Panc1 (cell line): Measurements from ENCODE around the gene PAX5. TPM values are rescaled to one million over a fixed set of nuclear protein-coding genes. Genes with fewer than 3 reads are reported as not detected.

ENCODE experiments used
- ATAC-seq: fragments of 200-7000 bp; cut with Tn5 transposase; 2 replicates; pipeline ENCODE4 v1.9.1; 2020; ENCODE audit warnings: mild to moderate bottlenecking, moderate library complexity
- BruUV-seq: library from RNA; stranded (reverse); fragments of 400-500 nt; replicated peaks from 2 replicates; lab custom pipeline; 2021; lab: Mats Ljungman, UMichigan
- CTCF ChIA-PET: fragments of 300-600 bp; sonication (Branson Sonifier 250); formaldehyde crosslinking; loops from one replicate; lab custom pipeline; 2022; ENCODE audit warnings: antibody characterized with exemption; lab: Charles Lee
- POLR2A ChIA-PET: fragments of 300-600 bp; sonication (Branson Sonifier 250); formaldehyde crosslinking; loops from one replicate; lab custom pipeline; 2022; ENCODE audit warnings: antibody characterized with exemption; lab: Charles Lee
- DNase-seq: peaks from one replicate; pipeline ENCODE4 v3.0.0-alpha.2; 2010; ENCODE audit warnings: low read depth, low spot score
- H3K27ac ChIP-seq: 2 replicates; pipeline ENCODE4 v1.5.1; 2011; ENCODE audit warnings: mild to moderate bottlenecking, low read length, inconsistent platforms
- H3K27me3 ChIP-seq: fragments of 200-500 bp; sonication (Bioruptor generic); 2 replicates; pipeline ENCODE4 v1.6.0; 2014; ENCODE audit warnings: low read length, inconsistent platforms; ENCODE audit not compliant: control insufficient read depth, insufficient read depth
- H3K36me3 ChIP-seq: fragments of 200-500 bp; sonication (Bioruptor generic); 2 replicates; pipeline ENCODE4 v1.5.1; 2014; ENCODE audit warnings: inconsistent platforms, mild to moderate bottlenecking, low read length, moderate library complexity; ENCODE audit not compliant: control insufficient read depth, insufficient read depth
- H3K4me1 ChIP-seq: 2 replicates; pipeline ENCODE4 v1.5.1; 2011; ENCODE audit warnings: inconsistent platforms, mild to moderate bottlenecking, low read length, moderate library complexity; ENCODE audit not compliant: control insufficient read depth, insufficient read depth
- H3K4me3 ChIP-seq, 2 experiments: 2 replicates each; pipeline ENCODE4 v1.5.1; 2011 to 2012; ENCODE audit warnings: low read depth in 2 of 2, low read length in 2 of 2, mild to moderate bottlenecking in 2 of 2, inconsistent platforms in 1 of 2, moderate library complexity in 1 of 2
- H3K9me3 ChIP-seq: fragments of 200-500 bp; sonication (Bioruptor generic); 2 replicates; pipeline ENCODE4 v1.5.1; 2014; ENCODE audit warnings: low read depth, mild to moderate bottlenecking, inconsistent platforms, low read length, moderate library complexity; ENCODE audit not compliant: control insufficient read depth, insufficient read depth
- POLR2AphosphoS5 ChIP-seq: IDR thresholded peaks from 2 replicates; pipeline ENCODE4 v1.6.1; 2012; ENCODE audit warnings: mild to moderate bottlenecking, low read depth, low read length, moderate library complexity
- SIN3A ChIP-seq: IDR thresholded peaks from 2 replicates; pipeline ENCODE4 v1.6.1; 2012; ENCODE audit warnings: low read depth, mild to moderate bottlenecking, low read length, moderate library complexity, borderline replicate concordance; ENCODE audit not compliant: insufficient read depth
- TCF7L2 ChIP-seq: IDR thresholded peaks from 2 replicates; pipeline ENCODE4 v1.6.1; 2011; ENCODE audit warnings: mild to moderate bottlenecking, low read depth, low read length, inconsistent platforms
- in situ Hi-C: cut with HindIII; loops from 2 replicates; pipeline ENCODE4 v1.10.0; 2016; ENCODE audit warnings: low sequenced_read_pairs, low pct_unique_long_range_greater_than_20kb
- intact Hi-C: fragments of 100-400 bp; cut with micrococcal nuclease; formaldehyde crosslinking; loops from one replicate; pipeline ENCODE4 v1.10.0; 2022; ENCODE audit not compliant: unreplicated experiment
- total RNA-seq: library from RNA; stranded (reverse); gene quantifications from one replicate; pipeline ENCODE4 v1.2.1, GENCODE V29; 2021; ENCODE audit not compliant: unreplicated experiment
- TF ChIP-seq, protein P1 (sequence below), 2 experiments: IDR thresholded peaks; 2 replicates each; pipeline ENCODE4 v1.6.1; 2011 to 2012; ENCODE audit warnings: low read depth in 2 of 2, control low read depth in 1 of 2, low read length in 1 of 2, mild to moderate bottlenecking in 1 of 2, moderate library complexity in 1 of 2; ENCODE audit not compliant: insufficient read depth in 1 of 2
- TF ChIP-seq, protein P2 (sequence below): fragments of 450-650 bp; IDR thresholded peaks from 2 replicates; pipeline ENCODE4 v1.5.1; 2017; ENCODE audit warnings: mild to moderate bottlenecking

Gene PAX5
- total RNA-seq, 1 experiment from 2014 or later = 0.39 TPM

DNA sequence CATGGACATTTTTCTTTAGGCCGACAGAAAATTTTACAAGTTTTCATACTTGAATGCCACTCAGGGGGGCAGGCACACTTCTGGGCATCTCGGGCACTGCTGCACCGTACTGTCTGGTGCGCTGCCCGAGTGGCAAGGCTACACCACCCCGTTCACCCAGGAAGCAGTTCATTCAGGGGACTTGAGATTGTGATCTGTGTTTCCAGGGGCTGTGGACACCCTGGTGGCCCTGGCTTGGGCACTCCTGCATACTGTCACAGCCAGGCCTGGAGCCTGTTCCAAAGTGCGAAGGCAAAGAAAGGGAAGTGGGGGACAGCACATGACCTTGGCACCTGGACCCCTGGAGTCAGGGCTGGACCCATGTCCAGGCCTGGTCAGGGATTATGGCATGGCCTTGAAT lies 197.6 kb downstream of the PAX5 start:
- DNase-seq = no peak
- no peaks in the 10 kb centered on the region for H3K36me3 ChIP-seq
- intact Hi-C loops (no loop called here), in situ Hi-C loops (no loop called here)
- TF ChIP-seq, protein P1, sequence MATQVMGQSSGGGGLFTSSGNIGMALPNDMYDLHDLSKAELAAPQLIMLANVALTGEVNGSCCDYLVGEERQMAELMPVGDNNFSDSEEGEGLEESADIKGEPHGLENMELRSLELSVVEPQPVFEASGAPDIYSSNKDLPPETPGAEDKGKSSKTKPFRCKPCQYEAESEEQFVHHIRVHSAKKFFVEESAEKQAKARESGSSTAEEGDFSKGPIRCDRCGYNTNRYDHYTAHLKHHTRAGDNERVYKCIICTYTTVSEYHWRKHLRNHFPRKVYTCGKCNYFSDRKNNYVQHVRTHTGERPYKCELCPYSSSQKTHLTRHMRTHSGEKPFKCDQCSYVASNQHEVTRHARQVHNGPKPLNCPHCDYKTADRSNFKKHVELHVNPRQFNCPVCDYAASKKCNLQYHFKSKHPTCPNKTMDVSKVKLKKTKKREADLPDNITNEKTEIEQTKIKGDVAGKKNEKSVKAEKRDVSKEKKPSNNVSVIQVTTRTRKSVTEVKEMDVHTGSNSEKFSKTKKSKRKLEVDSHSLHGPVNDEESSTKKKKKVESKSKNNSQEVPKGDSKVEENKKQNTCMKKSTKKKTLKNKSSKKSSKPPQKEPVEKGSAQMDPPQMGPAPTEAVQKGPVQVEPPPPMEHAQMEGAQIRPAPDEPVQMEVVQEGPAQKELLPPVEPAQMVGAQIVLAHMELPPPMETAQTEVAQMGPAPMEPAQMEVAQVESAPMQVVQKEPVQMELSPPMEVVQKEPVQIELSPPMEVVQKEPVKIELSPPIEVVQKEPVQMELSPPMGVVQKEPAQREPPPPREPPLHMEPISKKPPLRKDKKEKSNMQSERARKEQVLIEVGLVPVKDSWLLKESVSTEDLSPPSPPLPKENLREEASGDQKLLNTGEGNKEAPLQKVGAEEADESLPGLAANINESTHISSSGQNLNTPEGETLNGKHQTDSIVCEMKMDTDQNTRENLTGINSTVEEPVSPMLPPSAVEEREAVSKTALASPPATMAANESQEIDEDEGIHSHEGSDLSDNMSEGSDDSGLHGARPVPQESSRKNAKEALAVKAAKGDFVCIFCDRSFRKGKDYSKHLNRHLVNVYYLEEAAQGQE (IDR thresholded peaks at IDR 0.05; ENCODE audit: insufficient read depth in 1 of 2, low read depth in 2 of 2, low read length in 1 of 2) = no peak
- TF ChIP-seq SIN3A = no peak
- TF ChIP-seq, protein P2, sequence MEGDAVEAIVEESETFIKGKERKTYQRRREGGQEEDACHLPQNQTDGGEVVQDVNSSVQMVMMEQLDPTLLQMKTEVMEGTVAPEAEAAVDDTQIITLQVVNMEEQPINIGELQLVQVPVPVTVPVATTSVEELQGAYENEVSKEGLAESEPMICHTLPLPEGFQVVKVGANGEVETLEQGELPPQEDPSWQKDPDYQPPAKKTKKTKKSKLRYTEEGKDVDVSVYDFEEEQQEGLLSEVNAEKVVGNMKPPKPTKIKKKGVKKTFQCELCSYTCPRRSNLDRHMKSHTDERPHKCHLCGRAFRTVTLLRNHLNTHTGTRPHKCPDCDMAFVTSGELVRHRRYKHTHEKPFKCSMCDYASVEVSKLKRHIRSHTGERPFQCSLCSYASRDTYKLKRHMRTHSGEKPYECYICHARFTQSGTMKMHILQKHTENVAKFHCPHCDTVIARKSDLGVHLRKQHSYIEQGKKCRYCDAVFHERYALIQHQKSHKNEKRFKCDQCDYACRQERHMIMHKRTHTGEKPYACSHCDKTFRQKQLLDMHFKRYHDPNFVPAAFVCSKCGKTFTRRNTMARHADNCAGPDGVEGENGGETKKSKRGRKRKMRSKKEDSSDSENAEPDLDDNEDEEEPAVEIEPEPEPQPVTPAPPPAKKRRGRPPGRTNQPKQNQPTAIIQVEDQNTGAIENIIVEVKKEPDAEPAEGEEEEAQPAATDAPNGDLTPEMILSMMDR = no peak
- TF ChIP-seq POLR2AphosphoS5 = no peak
- TF ChIP-seq TCF7L2 = no peak
- no peak overlapping the region for H3K27ac ChIP-seq
- no peak overlapping the region for H3K4me3 ChIP-seq
- H3K4me1 ChIP-seq = no peaks in the 10 kb centered on the region
- no peak for ATAC-seq
- ChIA-PET CTCF (no interaction called here), POLR2A (no interaction called here)
- H3K9me3 ChIP-seq = no peaks in the 10 kb centered on the region
- BruUV-seq = no TSS peak
- H3K27me3 ChIP-seq = peaks cover 9% of the 10 kb centered on the region; the same call in 1 of the 2 replicates

DNA sequence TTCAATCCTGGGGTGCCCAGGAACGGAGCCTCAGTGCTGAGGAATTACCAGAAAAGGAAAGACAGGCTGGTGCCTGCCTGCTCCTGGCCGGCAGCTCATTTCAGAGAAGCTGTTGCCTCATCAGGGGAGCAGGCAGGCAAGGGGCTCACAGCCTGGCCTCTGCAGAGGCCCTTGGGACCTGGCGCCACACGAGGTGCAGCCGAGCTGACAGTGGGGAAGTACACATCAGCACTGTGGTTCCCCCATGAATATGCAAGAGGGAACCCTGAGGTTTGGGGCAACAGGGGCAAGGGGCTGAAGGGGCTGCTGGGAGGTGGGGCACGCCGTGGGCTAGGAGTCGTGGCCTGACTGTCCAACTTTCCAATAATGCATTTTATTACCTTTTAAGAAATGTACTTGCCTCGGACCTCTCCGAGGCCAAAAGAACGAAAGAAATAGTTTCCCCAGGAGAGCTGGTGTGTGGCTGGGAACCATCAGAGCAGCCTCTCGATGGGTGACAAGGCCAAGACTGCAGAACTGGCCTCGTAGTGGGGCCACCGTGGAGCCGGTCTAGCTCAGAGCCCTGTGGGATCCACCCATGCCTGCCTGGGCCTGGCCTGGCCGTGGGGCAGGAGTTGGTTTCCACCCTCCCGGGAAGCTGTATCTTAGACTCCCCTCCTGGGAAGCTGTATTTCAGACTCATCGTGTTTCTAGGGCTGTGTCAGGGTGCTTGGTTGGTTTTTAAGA lies 198.6 kb downstream of the PAX5 start:
- intact Hi-C loops = no loop called here
- Histone ChIP-seq H3K9me3 (no peaks in the 10 kb centered on the region), H3K27me3 (peaks cover 6% of the 10 kb centered on the region; the same call in 1 of the 2 replicates), H3K4me3 (no peak overlapping the region), H3K36me3 (no peaks in the 10 kb centered on the region), H3K27ac (no peak overlapping the region), H3K4me1 (no peaks in the 10 kb centered on the region)
- ChIA-PET POLR2A (interaction anchor here (0.6 kb wide), 1 partner anchor 523 kb away, joined by 3 read pairs; no protein-coding TSS in a partner anchor), CTCF (interaction anchor here (0.8 kb wide), 1 partner anchor 38 kb away, joined by 5 read pairs; no protein-coding TSS in a partner anchor)
- DNase-seq (no peak), ATAC-seq (no peak)
- TF ChIP-seq TCF7L2 = no peak
- no peak for TF ChIP-seq SIN3A
- no peak for TF ChIP-seq POLR2AphosphoS5
- TF ChIP-seq, protein P2 = no peak
- TF ChIP-seq, protein P1 (IDR thresholded peaks at IDR 0.05; ENCODE audit: insufficient read depth in 1 of 2, low read depth in 2 of 2, low read length in 1 of 2) = no peak
- in situ Hi-C loops = no loop called here
- BruUV-seq = no TSS peak
